GM21786 (cell line): Measurements from ENCODE around the gene IRF2BPL.

Experiments
- ATAC-seq: cut with Tn5 transposase; IDR thresholded peaks from one replicate; pipeline ENCODE4 v1.9.1; 2021; ENCODE audit not compliant: unreplicated experiment

IRF2BPL gene

GRCh38 chr14:77014004-77014604 lies 14.4 kb downstream of the IRF2BPL start:
- no peak for ATAC-seq

- ATAC-seq, result no peak
These were observed 16.2 kb downstream of the IRF2BPL start for GRCh38 chr14:77012193-77012765.

GRCh38 chr14:77011245-77011644 lies 17.3 kb downstream of the IRF2BPL start:
- ATAC-seq, result no peak

GRCh38 chr14:77009014-77009413 lies 19.5 kb downstream of the IRF2BPL start:
- ATAC-seq, result no peak

- no peak for ATAC-seq
These were observed 20.0 kb downstream of the IRF2BPL start for GRCh38 chr14:77008541-77008940.

- ATAC-seq, result no peak
These were observed 20.5 kb downstream of the IRF2BPL start for GRCh38 chr14:77007975-77008421.

- ATAC-seq, result no peak
These were observed 21.1 kb downstream of the IRF2BPL start for GRCh38 chr14:77007183-77007974.

- ATAC-seq, result no peak
These were observed 22.4 kb downstream of the IRF2BPL start for GRCh38 chr14:77006132-77006531.

- no peak for ATAC-seq
These were observed 22.9 kb downstream of the IRF2BPL start for GRCh38 chr14:77005559-77005958.

- no peak for ATAC-seq
These were observed 23.6 kb downstream of the IRF2BPL start for GRCh38 chr14:77004711-77005460.

- no peak for ATAC-seq
These were observed 24.4 kb downstream of the IRF2BPL start for GRCh38 chr14:77003960-77004710.

GRCh38 chr14:77002889-77003288 lies 25.6 kb downstream of the IRF2BPL start:
- no peak for ATAC-seq

- ATAC-seq, result no peak
These were observed 26.2 kb downstream of the IRF2BPL start for GRCh38 chr14:77002335-77002734.

- no peak for ATAC-seq
These were observed 27.9 kb downstream of the IRF2BPL start for GRCh38 chr14:77000340-77001270.

- no peak for ATAC-seq
These were observed 29.6 kb downstream of the IRF2BPL start for GRCh38 chr14:76998910-76999309.

- no peak for ATAC-seq
These were observed 31.1 kb downstream of the IRF2BPL start for GRCh38 chr14:76997257-76997970.

- ATAC-seq, result no peak
These were observed 31.9 kb downstream of the IRF2BPL start for GRCh38 chr14:76996563-76997146.

- no peak for ATAC-seq
These were observed 33.1 kb downstream of the IRF2BPL start for GRCh38 chr14:76995279-76996035.
